ENCODE measurements around the gene MICB. TPM values are rescaled to one million over a fixed set of nuclear protein-coding genes. Genes with fewer than 3 reads are reported as not detected.

The MICB gene
- total RNA-seq, 4 donors from 2014 or later, result 2.3 to 9.3 (median 3.8) TPM

DNA sequence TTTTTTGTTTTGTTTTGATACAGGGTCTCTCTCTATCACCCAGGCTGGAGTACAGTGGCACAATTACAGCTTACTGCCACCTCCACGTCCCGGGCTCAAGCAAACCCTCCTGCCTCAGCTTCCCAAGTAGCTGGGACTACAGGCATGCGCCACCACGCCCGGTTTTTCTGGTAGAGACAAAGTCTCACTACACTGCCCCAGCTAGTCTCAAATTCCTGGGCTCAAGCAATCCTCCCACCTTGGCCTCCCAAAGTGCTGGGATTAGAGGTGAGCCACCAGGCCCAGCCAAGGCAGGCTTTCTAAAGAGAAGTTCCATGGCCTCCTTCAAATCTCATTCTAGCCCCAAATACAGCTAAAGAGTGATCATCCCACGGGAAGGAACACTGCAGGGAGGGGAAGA lies 36.1 kb downstream of the MICB start:
- TF ChIP-seq, protein P1, sequence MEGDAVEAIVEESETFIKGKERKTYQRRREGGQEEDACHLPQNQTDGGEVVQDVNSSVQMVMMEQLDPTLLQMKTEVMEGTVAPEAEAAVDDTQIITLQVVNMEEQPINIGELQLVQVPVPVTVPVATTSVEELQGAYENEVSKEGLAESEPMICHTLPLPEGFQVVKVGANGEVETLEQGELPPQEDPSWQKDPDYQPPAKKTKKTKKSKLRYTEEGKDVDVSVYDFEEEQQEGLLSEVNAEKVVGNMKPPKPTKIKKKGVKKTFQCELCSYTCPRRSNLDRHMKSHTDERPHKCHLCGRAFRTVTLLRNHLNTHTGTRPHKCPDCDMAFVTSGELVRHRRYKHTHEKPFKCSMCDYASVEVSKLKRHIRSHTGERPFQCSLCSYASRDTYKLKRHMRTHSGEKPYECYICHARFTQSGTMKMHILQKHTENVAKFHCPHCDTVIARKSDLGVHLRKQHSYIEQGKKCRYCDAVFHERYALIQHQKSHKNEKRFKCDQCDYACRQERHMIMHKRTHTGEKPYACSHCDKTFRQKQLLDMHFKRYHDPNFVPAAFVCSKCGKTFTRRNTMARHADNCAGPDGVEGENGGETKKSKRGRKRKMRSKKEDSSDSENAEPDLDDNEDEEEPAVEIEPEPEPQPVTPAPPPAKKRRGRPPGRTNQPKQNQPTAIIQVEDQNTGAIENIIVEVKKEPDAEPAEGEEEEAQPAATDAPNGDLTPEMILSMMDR (IDR thresholded peaks at IDR 0.05; ENCODE audit: low read depth), result no peak

GRCh38 chr6:31534521-31535040 lies 36.6 kb downstream of the MICB start:
- TF ChIP-seq, protein P1 (IDR thresholded peaks at IDR 0.05; ENCODE audit: low read depth), result no peak

- TF ChIP-seq, protein P1 (IDR thresholded peaks at IDR 0.05; ENCODE audit: low read depth), result no peak
These were observed 37.8 kb downstream of the MICB start for GRCh38 chr6:31535538-31536324.

GRCh38 chr6:31538805-31539400 lies 41.0 kb downstream of the MICB start:
- TF ChIP-seq, protein P1 (IDR thresholded peaks at IDR 0.05; ENCODE audit: low read depth), result no peak

DNA sequence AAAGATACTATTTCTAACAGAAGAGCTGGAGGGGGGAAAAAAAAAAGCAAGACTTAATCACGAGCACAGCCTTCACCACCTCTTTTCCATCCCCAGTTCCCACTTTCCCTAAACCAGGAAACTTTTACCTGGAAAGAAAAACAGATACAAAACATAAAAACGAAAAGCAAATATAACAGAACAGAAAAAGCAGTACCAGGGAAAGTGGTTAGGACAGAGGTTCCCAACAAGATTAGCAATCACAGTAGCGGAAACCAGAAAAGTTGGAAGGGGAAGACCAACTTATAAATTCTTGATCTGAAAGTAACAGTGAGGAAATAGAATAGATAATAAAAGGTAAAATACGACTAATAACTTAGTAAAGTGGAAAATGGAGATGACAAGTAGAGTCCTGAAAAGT lies 42.7 kb downstream of the MICB start:
- TF ChIP-seq, protein P1 (IDR thresholded peaks at IDR 0.05; ENCODE audit: low read depth), result no peak

- TF ChIP-seq, protein P1 (IDR thresholded peaks at IDR 0.05; ENCODE audit: low read depth), result no peak
These were observed 43.2 kb downstream of the MICB start for GRCh38 chr6:31541059-31541657.

All from subcutaneous adipose tissue (tissue), 4 donors.